ENCODE data around the gene ALMS1. TPM values are rescaled to one million over a fixed set of nuclear protein-coding genes. Genes with fewer than 3 reads are reported as not detected.

ALMS1 gene
- total and polyA plus RNA-seq, 2 of the 8 experiments (the other 6 are each of a cell fraction or from before 2014, with no cell fraction given): 21.8 to 45.6 TPM

DNA sequence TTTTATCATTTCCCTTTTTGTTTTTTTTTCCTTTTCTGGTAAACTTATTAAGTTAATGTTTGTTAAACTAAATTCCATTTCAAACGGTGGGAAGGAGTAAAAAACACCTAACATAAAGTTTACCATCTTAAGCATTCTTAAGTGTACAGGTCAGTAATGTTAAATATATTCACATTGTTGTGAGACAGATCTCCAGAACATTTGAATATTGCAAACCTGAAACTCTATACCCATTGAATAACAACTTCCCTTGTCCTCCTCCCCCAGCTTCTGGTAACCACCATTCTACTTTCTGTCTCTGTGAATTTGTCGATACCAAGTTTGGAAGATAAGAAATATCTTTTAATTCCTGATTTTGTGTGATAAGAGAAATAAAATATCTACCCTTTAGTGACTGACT, 268.5 kb downstream of the ALMS1 start:
- Histone ChIP-seq H4K8ac (ENCODE audit: extremely low read depth, insufficient read depth, low read length) (no peak overlapping the region), H2BK5ac (ENCODE audit: low read depth, low read length) (no peak overlapping the region), H3K79me2 (ENCODE audit: control insufficient read depth in 1 of 2, insufficient read depth in 2 of 2, low read length in 2 of 2) (no peaks in the 10 kb centered on the region), H3K27me3 (replicated peaks in 1 of 4; ENCODE audit: control insufficient read depth in 3 of 4, extremely low read depth in 1 of 4, insufficient read depth in 3 of 4, low read length in 3 of 4) (no peaks in the 10 kb centered on the region), H3K4me2 (ENCODE audit: insufficient read depth in 1 of 2, low read depth in 2 of 2, low read length in 2 of 2) (no peak overlapping the region), H3K36me3 (ENCODE audit: control insufficient read depth in 2 of 4, insufficient read depth in 4 of 4, low read length in 3 of 4) (no peaks in the 10 kb centered on the region), H2BK12ac (ENCODE audit: low read depth, low read length) (no peak overlapping the region), H3K27ac (ENCODE audit: low read depth, low read length) (no peak overlapping the region), H4K5ac (ENCODE audit: insufficient read length, low read depth, low read length) (no peak overlapping the region), H4K20me1 (replicated peaks in 1 of 2; ENCODE audit: control insufficient read depth in 1 of 2, insufficient read depth in 2 of 2, low read length in 2 of 2) (no peaks in the 10 kb centered on the region), H2BK120ac (replicated peaks; ENCODE audit: low read depth, low read length) (no peak overlapping the region), H3K9me3 (ENCODE audit: insufficient read depth in 2 of 2, low read depth in 1 of 2, low read length in 1 of 2) (0 out of 4 replicates have a peak, but pooled peaks cover 0 to 2% of the 10 kb centered on the region in 2 experiments), H2AK5ac (ENCODE audit: low read depth, low read length) (no peak overlapping the region), H3K9ac (replicated peaks in 1 of 4; ENCODE audit: extremely low read depth in 1 of 4, low read depth in 3 of 4, low read length in 3 of 4) (no peak overlapping the region), H3K4ac (replicated peaks; ENCODE audit: insufficient read length, low read depth, low read length) (no peak overlapping the region), H4K91ac (replicated peaks; ENCODE audit: insufficient read length, low read length) (no peak overlapping the region), H3K79me1 (ENCODE audit: low read depth, low read length) (no peaks in the 10 kb centered on the region), H3K14ac (ENCODE audit: insufficient read length) (no peak overlapping the region), H3K4me1 (replicated peaks in 1 of 4; ENCODE audit: control insufficient read depth in 3 of 4, insufficient read depth in 4 of 4, low read length in 3 of 4) (no peaks in the 10 kb centered on the region), H2BK20ac (ENCODE audit: low read length) (no peak overlapping the region), H2BK15ac (ENCODE audit: low read length) (no peak overlapping the region), H3K56ac (replicated peaks; ENCODE audit: insufficient read length, low read depth, low read length) (no peak overlapping the region), H3K23me2 (ENCODE audit: low read depth, low read length) (no peaks in the 10 kb centered on the region), H3K18ac (ENCODE audit: extremely low read depth, low read length) (no peak overlapping the region), H3K23ac (ENCODE audit: insufficient read length) (no peak overlapping the region), H3K4me3 (ENCODE audit: extremely low read depth in 1 of 4, insufficient read depth in 2 of 4, low read depth in 3 of 4, low read length in 4 of 4) (no peak overlapping the region), H2AFZ (ENCODE audit: low read length) (no peak overlapping the region)
- CTCF ChIA-PET (ENCODE audit: partially characterized antibody): interaction anchor here (0.6 kb wide), 1 partner anchor 19 kb away, joined by 3 read pairs; no protein-coding TSS in a partner anchor
- POLR2A ChIA-PET (ENCODE audit: partially characterized antibody): no interaction called here
- no peak for FAIRE-seq
- no peak for TF ChIP-seq POLR2AphosphoS5 (IDR thresholded peaks at IDR 0.05; ENCODE audit: low read depth, low read length)
- TF ChIP-seq CBX5 (IDR thresholded peaks at IDR 0.05; ENCODE audit: low read depth, low read length): no peak
- WGBS, 2 experiments (ENCODE audit: extremely low coverage in 1 of 2, insufficient coverage in 1 of 2, insufficient read length in 1 of 2, insufficient replicate concordance in 2 of 2, low coverage in 1 of 2, low lambda C conversion rate in 2 of 2, missing lambda C conversion rate in 1 of 2): 97% methylated on average over 2 of the region's 2 CpGs; no CpG with 5 or more reads in 1 of the 2 experiments
- no peak for DNase-seq (ENCODE audit: low read depth in 1 of 2, low spot score in 2 of 2)

Other genes starting within 250 kb of the ALMS1 start
- 0.44 and 0.54 TPM in 2 replicates for gene NOTO, start 183.3 kb upstream of the ALMS1 start, total RNA-seq (2021; fragmentation: NEBNext Ultra II Directional; extraction: Animal tissue kit (Norgen Biotek cat#: 25700))
- 0.33 and 0.46 TPM in 2 replicates for gene NOTO, start 183.3 kb upstream of the ALMS1 start, polyA plus RNA-seq (2011; rRNA removed)
- 56.7 and 61.5 TPM in 2 replicates for gene SMYD5, start 171.6 kb upstream of the ALMS1 start, total RNA-seq (2021; fragmentation: NEBNext Ultra II Directional; extraction: Animal tissue kit (Norgen Biotek cat#: 25700))
- 35.2 and 43.3 TPM in 2 replicates for gene SMYD5, start 171.6 kb upstream of the ALMS1 start, polyA plus RNA-seq (2011; rRNA removed)
- gene PRADC1, start 152.6 kb upstream of the ALMS1 start, total RNA-seq (2021; fragmentation: NEBNext Ultra II Directional; extraction: Animal tissue kit (Norgen Biotek cat#: 25700)): 7.5 and 8.9 TPM in 2 replicates
- gene PRADC1, start 152.6 kb upstream of the ALMS1 start, polyA plus RNA-seq (2011; rRNA removed): 13.1 and 13.3 TPM in 2 replicates
- 474 and 486 TPM in 2 replicates for gene CCT7, start 151.5 kb upstream of the ALMS1 start, total RNA-seq (2021; fragmentation: NEBNext Ultra II Directional; extraction: Animal tissue kit (Norgen Biotek cat#: 25700))
- gene CCT7, start 151.5 kb upstream of the ALMS1 start, polyA plus RNA-seq (2011; rRNA removed): 440 and 465 TPM in 2 replicates
- 13.5 and 14.3 TPM in 2 replicates for gene FBXO41, start 101.4 kb upstream of the ALMS1 start, total RNA-seq (2021; fragmentation: NEBNext Ultra II Directional; extraction: Animal tissue kit (Norgen Biotek cat#: 25700))
- 11.2 and 16.3 TPM in 2 replicates for gene FBXO41, start 101.4 kb upstream of the ALMS1 start, polyA plus RNA-seq (2011; rRNA removed)
- gene EGR4, start 92.3 kb upstream of the ALMS1 start, total RNA-seq (2021; fragmentation: NEBNext Ultra II Directional; extraction: Animal tissue kit (Norgen Biotek cat#: 25700)): 0.20 TPM in 1 of 2 replicates, not detected in the other
- gene EGR4, start 92.3 kb upstream of the ALMS1 start, polyA plus RNA-seq (2011; rRNA removed): 0.08 TPM in 1 of 2 replicates, not detected in the other